Mesenchymal stem cell (in vitro differentiated cells and primary cell): ENCODE data around the gene VRK1.

Source experiments
- DNase-seq: peaks from one replicate; pipeline ENCODE4 v3.0.0-alpha.2; 2013
- H2AFZ ChIP-seq: one replicate; pipeline ENCODE4 v1.6.1; 2013; ENCODE audit warnings: low read depth, mild to moderate bottlenecking, control low read depth, inconsistent platforms, low read length, moderate library complexity
- H2AK5ac ChIP-seq: 2 replicates; pipeline ENCODE4 v1.6.1; 2013; ENCODE audit warnings: low read length, moderate library complexity, mild to moderate bottlenecking, inconsistent platforms; ENCODE audit not compliant: severe bottlenecking
- H2BK120ac ChIP-seq: one replicate; pipeline ENCODE4 v1.6.1; 2013; ENCODE audit warnings: low read depth, mild to moderate bottlenecking, inconsistent platforms, low read length, moderate library complexity
- H2BK12ac ChIP-seq, 2 experiments: one replicate each; pipeline ENCODE4 v1.6.1; 2013; ENCODE audit warnings: inconsistent platforms in 2 of 2, low read length in 2 of 2, mild to moderate bottlenecking in 2 of 2, moderate library complexity in 2 of 2, control low read depth in 1 of 2
- H2BK15ac ChIP-seq: one replicate; pipeline ENCODE4 v1.6.1; 2013; ENCODE audit warnings: mild to moderate bottlenecking, low read depth, inconsistent platforms; ENCODE audit not compliant: poor library complexity, severe bottlenecking
- H2BK5ac ChIP-seq: 2 replicates; pipeline ENCODE4 v1.6.1; 2013; ENCODE audit warnings: low read depth, mild to moderate bottlenecking, low read length, control low read depth, inconsistent platforms; ENCODE audit not compliant: poor library complexity, severe bottlenecking
- H3K14ac ChIP-seq, 2 experiments: one replicate each; pipeline ENCODE4 v1.6.1; 2013; ENCODE audit warnings: inconsistent platforms in 2 of 2, low read length in 2 of 2, control low read depth in 1 of 2, mild to moderate bottlenecking in 1 of 2, moderate library complexity in 1 of 2
- H3K18ac ChIP-seq, 2 experiments: one replicate each; pipeline ENCODE4 v1.6.1; 2013; ENCODE audit warnings: inconsistent platforms in 2 of 2, low read length in 2 of 2, control low read depth in 1 of 2, low read depth in 1 of 2, mild to moderate bottlenecking in 1 of 2
- H3K23ac ChIP-seq, 2 experiments: one replicate each; pipeline ENCODE4 v1.6.1; 2013; ENCODE audit warnings: inconsistent platforms in 2 of 2, low read length in 2 of 2, mild to moderate bottlenecking in 2 of 2, moderate library complexity in 2 of 2, control low read depth in 1 of 2
- H3K27ac ChIP-seq: 2 replicates; pipeline ENCODE4 v1.5.1; 2013; ENCODE audit warnings: mild to moderate bottlenecking, moderate library complexity, low read length, control low read depth, inconsistent platforms; ENCODE audit not compliant: poor library complexity, severe bottlenecking
- H3K27me3 ChIP-seq, 2 experiments: 2 replicates each; pipeline versions ENCODE4 v1.6.1 to v1.7.0; 2013; ENCODE audit warnings: low read length in 2 of 2, mild to moderate bottlenecking in 2 of 2, moderate library complexity in 2 of 2, control low read depth in 1 of 2, inconsistent platforms in 1 of 2; ENCODE audit not compliant: control insufficient read depth in 1 of 2, insufficient read depth in 1 of 2
- H3K36me3 ChIP-seq, 2 experiments: 2 replicates each; pipeline versions ENCODE4 v1.6.1 to v1.7.0; 2013; ENCODE audit warnings: low read length in 2 of 2, control low read depth in 1 of 2, inconsistent platforms in 1 of 2, low read depth in 1 of 2, mild to moderate bottlenecking in 1 of 2; ENCODE audit not compliant: insufficient read depth in 2 of 2, control insufficient read depth in 1 of 2
- H3K4ac ChIP-seq, 2 experiments: one replicate each; pipeline ENCODE4 v1.6.1; 2013; ENCODE audit warnings: inconsistent platforms in 2 of 2, low read length in 2 of 2, mild to moderate bottlenecking in 2 of 2, moderate library complexity in 2 of 2, control low read depth in 1 of 2, low read depth in 1 of 2
- H3K4me1 ChIP-seq: 2 replicates; pipeline ENCODE4 v1.6.1; 2013; ENCODE audit warnings: low read depth, low read length, control low read depth; ENCODE audit not compliant: control insufficient read depth, insufficient read depth
- H3K4me2 ChIP-seq: 2 replicates; pipeline ENCODE4 v1.6.1; 2013; ENCODE audit warnings: low read length, mild to moderate bottlenecking, inconsistent platforms; ENCODE audit not compliant: poor library complexity, severe bottlenecking
- H3K4me3 ChIP-seq, 2 experiments: 2 replicates each; pipeline versions ENCODE4 v1.5.1 to v1.7.0; 2013; ENCODE audit warnings: low read length in 2 of 2, mild to moderate bottlenecking in 2 of 2, control low read depth in 1 of 2, low read depth in 1 of 2; ENCODE audit not compliant: insufficient read depth in 1 of 2
- H3K79me1 ChIP-seq: replicated peaks from 2 replicates; pipeline ENCODE4 v1.6.1; 2013; ENCODE audit warnings: mild to moderate bottlenecking, control low read depth, low read length, inconsistent platforms; ENCODE audit not compliant: poor library complexity, severe bottlenecking
- H3K9ac ChIP-seq: 2 replicates; pipeline ENCODE4 v1.7.0; 2013; ENCODE audit warnings: mild to moderate bottlenecking, low read length, moderate library complexity
- H3K9me3 ChIP-seq: 2 replicates; pipeline ENCODE4 v1.7.0; 2013; ENCODE audit warnings: mild to moderate bottlenecking, low read length; ENCODE audit not compliant: control insufficient read depth
- H4K8ac ChIP-seq: one replicate; pipeline ENCODE4 v1.6.1; 2013; ENCODE audit warnings: inconsistent platforms, mild to moderate bottlenecking, low read length, moderate library complexity
- H4K91ac ChIP-seq: one replicate; pipeline ENCODE4 v1.6.1; 2013; ENCODE audit warnings: mild to moderate bottlenecking, low read length, inconsistent platforms
- WGBS: methylation state at CpG from one replicate; pipeline ENCODE4 v1.1.7; 2013; ENCODE audit warnings: mixed read lengths; 5-methylcytosine and 5-hydroxymethylcytosine counted together

The VRK1 gene

GRCh38 chr14:96844857-96845570, 47.8 kb downstream of the VRK1 start:
- H3K9me3 ChIP-seq = no peaks in the 10 kb centered on the region
- H3K4me3 ChIP-seq = no peak overlapping the region
- no peak overlapping the region for H2BK5ac ChIP-seq
- H3K79me1 ChIP-seq = peaks cover 14% of the 10 kb centered on the region
- no peak overlapping the region for H4K91ac ChIP-seq
- WGBS = no CpG with 5 or more reads among the region's 1 CpG
- no peak overlapping the region for H2BK15ac ChIP-seq
- H3K18ac ChIP-seq = no peak overlapping the region
- no peaks in the 10 kb centered on the region for H3K4me1 ChIP-seq
- no peak overlapping the region for H3K23ac ChIP-seq
- H3K4me2 ChIP-seq = no peak overlapping the region
- no peaks in the 10 kb centered on the region for H3K27me3 ChIP-seq
- no peak overlapping the region for H2BK120ac ChIP-seq
- H3K4ac ChIP-seq = no peak overlapping the region
- peaks cover 3 to 19% of the 10 kb centered on the region in 2 experiments for H3K36me3 ChIP-seq
- H3K14ac ChIP-seq = no peak overlapping the region
- no peak overlapping the region for H2AFZ ChIP-seq
- no peak overlapping the region for H3K27ac ChIP-seq
- no peak overlapping the region for H4K8ac ChIP-seq
- H3K9ac ChIP-seq = no peak overlapping the region
- no peak overlapping the region for H2AK5ac ChIP-seq
- DNase-seq = no peak
- no peak overlapping the region for H2BK12ac ChIP-seq

- DNase-seq = no peak
- no peaks in the 10 kb centered on the region for H3K4me1 ChIP-seq
- no peak overlapping the region for H3K4ac ChIP-seq
- no peak overlapping the region for H2AFZ ChIP-seq
- no peaks in the 10 kb centered on the region for H3K27me3 ChIP-seq
- peaks cover 3 to 16% of the 10 kb centered on the region in 2 experiments for H3K36me3 ChIP-seq
- H2BK12ac ChIP-seq = no peak overlapping the region
- peaks cover 8% of the 10 kb centered on the region for H3K79me1 ChIP-seq
- H2BK5ac ChIP-seq = no peak overlapping the region
- no peak overlapping the region for H4K91ac ChIP-seq
- no peak overlapping the region for H2BK120ac ChIP-seq
- no peak overlapping the region for H2BK15ac ChIP-seq
- H3K14ac ChIP-seq = no peak overlapping the region
- no peak overlapping the region for H3K27ac ChIP-seq
- no peak overlapping the region for H4K8ac ChIP-seq
- no peak overlapping the region for H3K9ac ChIP-seq
- 78% methylated on average over 1 of the region's 1 CpG for WGBS
- no peak overlapping the region for H3K4me2 ChIP-seq
- no peak overlapping the region for H3K23ac ChIP-seq
- no peak overlapping the region for H3K4me3 ChIP-seq
- no peak overlapping the region for H2AK5ac ChIP-seq
- no peak overlapping the region for H3K18ac ChIP-seq
- no peaks in the 10 kb centered on the region for H3K9me3 ChIP-seq
Measured at GRCh38 chr14:96847451-96847850, 50.3 kb downstream of the VRK1 start.

- Histone ChIP-seq H2BK5ac (no peak overlapping the region), H3K79me1 (peaks cover 8% of the 10 kb centered on the region), H3K4me2 (no peak overlapping the region), H3K18ac (no peak overlapping the region), H3K23ac (no peak overlapping the region), H4K91ac (no peak overlapping the region), H2BK15ac (no peak overlapping the region), H3K36me3 (peaks cover 3 to 16% of the 10 kb centered on the region in 2 experiments), H3K27ac (no peak overlapping the region), H3K27me3 (no peaks in the 10 kb centered on the region), H3K4me1 (no peaks in the 10 kb centered on the region), H2BK12ac (no peak overlapping the region), H3K9ac (no peak overlapping the region), H2AFZ (no peak overlapping the region), H3K14ac (no peak overlapping the region), H3K4me3 (no peak overlapping the region), H3K4ac (no peak overlapping the region), H4K8ac (no peak overlapping the region), H2AK5ac (no peak overlapping the region), H3K9me3 (no peaks in the 10 kb centered on the region), H2BK120ac (no peak overlapping the region)
- 96% methylated on average over 4 of the region's 4 CpGs for WGBS
- no peak for DNase-seq
Measured at GRCh38 chr14:96848011-96848410, 50.8 kb downstream of the VRK1 start.

GRCh38 chr14:96849733-96850132, 52.6 kb downstream of the VRK1 start:
- Histone ChIP-seq H2BK15ac (no peak overlapping the region), H3K36me3 (peaks cover 3 to 16% of the 10 kb centered on the region in 2 experiments), H3K4me3 (no peak overlapping the region), H2BK5ac (no peak overlapping the region), H2AFZ (no peak overlapping the region), H3K4ac (no peak overlapping the region), H3K9me3 (no peaks in the 10 kb centered on the region), H4K91ac (no peak overlapping the region), H3K4me2 (no peak overlapping the region), H3K23ac (no peak overlapping the region), H3K9ac (no peak overlapping the region), H4K8ac (no peak overlapping the region), H2AK5ac (no peak overlapping the region), H3K79me1 (peaks cover 6% of the 10 kb centered on the region), H3K18ac (no peak overlapping the region), H3K27me3 (no peaks in the 10 kb centered on the region), H3K27ac (no peak overlapping the region), H2BK120ac (no peak overlapping the region), H2BK12ac (no peak overlapping the region), H3K4me1 (no peaks in the 10 kb centered on the region), H3K14ac (no peak overlapping the region)
- no peak for DNase-seq
